ENCODE measurements around the gene UBAC2.

- TF ChIP-seq EZH2 (IDR thresholded peaks at IDR 0.05; ENCODE audit: low read depth): no peak
- no peak for TF ChIP-seq CTCF (conservative IDR thresholded peaks at IDR 0.05)
These were observed 216.8 kb downstream of the UBAC2 start for GRCh38 chr13:99417201-99418102.

All from PC-9 (cell line).